Measurements from ENCODE around the gene PIH1D1. TPM values are rescaled to one million over a fixed set of nuclear protein-coding genes. Genes with fewer than 3 reads are reported as not detected.

Gene PIH1D1
- total and polyA plus RNA-seq, 7 donors, result 62.9 to 105 (median 72.8) TPM

- DNase-seq, result peak; percentile 81
Observed at GRCh38 chr19:49497047-49497788, 45.6 kb upstream of the PIH1D1 start.

GRCh38 chr19:49496574-49497008 is 45.0 kb upstream of the PIH1D1 start:
- WGBS, 2 donors, result 0% methylated on average over 11 of the region's 11 CpGs
- no peaks in the 10 kb centered on the region for H3K9me3 ChIP-seq
- peaks cover 0 to 46% (median 34%) of the 10 kb centered on the region in 4 donors for H3K4me1 ChIP-seq
- H3K4me3 ChIP-seq, result peak overlapping the region; percentile 70 to 95 (median 85)
- intact Hi-C loops (cut with DNase I), result loop anchor here (1.0 to 5.0 kb wide), 3 partner anchors 9 to 381 kb away; partner anchors contain the start of genes AKT1S1, PRMT1, RPL13A and TBC1D17
- TF ChIP-seq POLR2A (IDR thresholded peaks at IDR 0.05), result no peak
- TF ChIP-seq POLR2AphosphoS5 (IDR thresholded peaks at IDR 0.05), result no peak
- TF ChIP-seq EP300 (IDR thresholded peaks at IDR 0.05), result no peak
- peak overlapping the region; percentile 88 to 96 (median 94) for H3K27ac ChIP-seq
- H3K27me3 ChIP-seq, result no peaks in the 10 kb centered on the region
- DNase-seq, result no peak
- peaks cover 27 to 50% (median 42%) of the 10 kb centered on the region in 4 donors for H3K36me3 ChIP-seq

More at GRCh38 chr19:49497047-49497788, 45.6 kb upstream of the PIH1D1 start:
- no peak for TF ChIP-seq POLR2A (IDR thresholded peaks at IDR 0.05)
- TF ChIP-seq CTCF (IDR thresholded peaks at IDR 0.05), result no peak
- peak in 1 of 4 donors; percentile 61 for TF ChIP-seq POLR2AphosphoS5 (IDR thresholded peaks at IDR 0.05)
- 4 to 20% methylated on average over 22 of the region's 22 CpGs for WGBS, 2 donors
- intact Hi-C loops (cut with DNase I), result loop anchor here (5.0 kb wide), 2 partner anchors 180 to 380 kb away; partner anchors contain the start of genes AKT1S1, PRMT1 and TBC1D17
- H3K4me1 ChIP-seq, result peaks cover 0 to 46% (median 34%) of the 10 kb centered on the region in 4 donors
- peaks cover 27 to 43% (median 35%) of the 10 kb centered on the region in 4 donors for H3K36me3 ChIP-seq
- H3K27ac ChIP-seq, result peak overlapping the region; percentile 88 to 96 (median 94)
- H3K27me3 ChIP-seq, result no peaks in the 10 kb centered on the region
- H3K9me3 ChIP-seq, result no peaks in the 10 kb centered on the region
- H3K4me3 ChIP-seq, result peak overlapping the region; percentile 70 to 95 (median 85)

- intact Hi-C loops (cut with DNase I), result no loop called here
- peak overlapping the region in 1 of 4 donors; percentile 43 for H3K27ac ChIP-seq
- no peaks in the 10 kb centered on the region for H3K9me3 ChIP-seq
- no peak for DNase-seq
- no peaks in the 10 kb centered on the region for H3K27me3 ChIP-seq
- H3K36me3 ChIP-seq, result peaks cover 25 to 48% (median 39%) of the 10 kb centered on the region in 4 donors
- WGBS, 2 donors, result 52 to 67% methylated on average over 12 of the region's 12 CpGs
- peaks cover 0 to 51% (median 42%) of the 10 kb centered on the region in 4 donors for H3K4me1 ChIP-seq
- peak in 2 of 4 donors; percentile 34 to 48 for TF ChIP-seq POLR2AphosphoS5 (IDR thresholded peaks at IDR 0.05)
- TF ChIP-seq CTCF (IDR thresholded peaks at IDR 0.05), result no peak
- no peak overlapping the region for H3K4me3 ChIP-seq
Observed at GRCh38 chr19:49492573-49493405, 41.2 kb upstream of the PIH1D1 start.

GRCh38 chr19:49491804-49492572 is 40.4 kb upstream of the PIH1D1 start:
- no peaks in the 10 kb centered on the region for H3K9me3 ChIP-seq
- WGBS, 2 donors, result 44 to 71% methylated on average over 7 of the region's 7 CpGs
- TF ChIP-seq EP300 (IDR thresholded peaks at IDR 0.05) (no peak), CTCF (IDR thresholded peaks at IDR 0.05) (no peak), POLR2AphosphoS5 (IDR thresholded peaks at IDR 0.05) (no peak), POLR2A (IDR thresholded peaks at IDR 0.05) (no peak)
- H3K27me3 ChIP-seq, result no peaks in the 10 kb centered on the region
- no peak overlapping the region for H3K4me3 ChIP-seq
- intact Hi-C loops (cut with DNase I), result no loop called here
- H3K4me1 ChIP-seq, result peaks cover 0 to 44% (median 35%) of the 10 kb centered on the region in 4 donors
- no peak for DNase-seq
- peak overlapping the region in 1 of 4 donors; percentile 43 for H3K27ac ChIP-seq
- H3K36me3 ChIP-seq, result peaks cover 18 to 41% (median 33%) of the 10 kb centered on the region in 4 donors

Measured in sigmoid colon (tissue), 7 donors.